IPS-11a (cell line): ENCODE measurements around the gene ENGASE.

Experiments used
- H3K4me3 ChIP-seq: one replicate; pipeline ENCODE4 v1.5.1; 2013; ENCODE audit warnings: low read depth, low read length, control low read depth

Gene ENGASE

GRCh38 chr17:79078476-79079190 lies 4.0 kb downstream of the ENGASE start:
- no peak overlapping the region for H3K4me3 ChIP-seq

- H3K4me3 ChIP-seq: no peak overlapping the region
Measured at GRCh38 chr17:79079421-79080200, 5.0 kb downstream of the ENGASE start.

GRCh38 chr17:79080349-79080748 lies 5.7 kb downstream of the ENGASE start:
- no peak overlapping the region for H3K4me3 ChIP-seq

DNA sequence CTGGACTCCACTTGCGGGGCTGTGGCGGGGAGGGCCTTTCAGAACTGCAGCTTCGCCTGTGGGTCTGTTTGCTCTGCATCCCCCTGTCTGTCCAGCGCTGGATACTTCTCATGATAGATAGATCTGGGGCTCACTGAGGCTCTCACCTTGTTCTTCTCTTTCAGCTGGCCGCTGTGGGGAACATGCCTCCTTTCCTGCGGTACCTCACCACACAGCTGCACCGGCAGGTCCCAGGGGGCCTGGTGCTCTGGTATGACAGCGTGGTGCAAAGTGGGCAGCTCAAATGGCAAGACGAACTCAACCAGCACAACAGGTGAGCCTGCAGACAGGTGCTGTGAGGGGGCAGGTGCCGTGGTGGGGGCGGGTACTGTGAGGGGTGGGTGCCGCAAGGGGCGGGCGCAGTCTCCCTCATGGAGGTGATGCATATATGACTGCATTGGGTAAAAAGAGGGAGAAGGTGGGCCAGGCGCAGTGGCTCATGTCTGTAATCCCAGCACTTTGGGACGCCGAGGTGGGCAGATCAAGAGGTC lies 6.2 kb downstream of the ENGASE start:
- H3K4me3 ChIP-seq: no peak overlapping the region

GRCh38 chr17:79081571-79082276 lies 7.1 kb downstream of the ENGASE start:
- no peak overlapping the region for H3K4me3 ChIP-seq

DNA sequence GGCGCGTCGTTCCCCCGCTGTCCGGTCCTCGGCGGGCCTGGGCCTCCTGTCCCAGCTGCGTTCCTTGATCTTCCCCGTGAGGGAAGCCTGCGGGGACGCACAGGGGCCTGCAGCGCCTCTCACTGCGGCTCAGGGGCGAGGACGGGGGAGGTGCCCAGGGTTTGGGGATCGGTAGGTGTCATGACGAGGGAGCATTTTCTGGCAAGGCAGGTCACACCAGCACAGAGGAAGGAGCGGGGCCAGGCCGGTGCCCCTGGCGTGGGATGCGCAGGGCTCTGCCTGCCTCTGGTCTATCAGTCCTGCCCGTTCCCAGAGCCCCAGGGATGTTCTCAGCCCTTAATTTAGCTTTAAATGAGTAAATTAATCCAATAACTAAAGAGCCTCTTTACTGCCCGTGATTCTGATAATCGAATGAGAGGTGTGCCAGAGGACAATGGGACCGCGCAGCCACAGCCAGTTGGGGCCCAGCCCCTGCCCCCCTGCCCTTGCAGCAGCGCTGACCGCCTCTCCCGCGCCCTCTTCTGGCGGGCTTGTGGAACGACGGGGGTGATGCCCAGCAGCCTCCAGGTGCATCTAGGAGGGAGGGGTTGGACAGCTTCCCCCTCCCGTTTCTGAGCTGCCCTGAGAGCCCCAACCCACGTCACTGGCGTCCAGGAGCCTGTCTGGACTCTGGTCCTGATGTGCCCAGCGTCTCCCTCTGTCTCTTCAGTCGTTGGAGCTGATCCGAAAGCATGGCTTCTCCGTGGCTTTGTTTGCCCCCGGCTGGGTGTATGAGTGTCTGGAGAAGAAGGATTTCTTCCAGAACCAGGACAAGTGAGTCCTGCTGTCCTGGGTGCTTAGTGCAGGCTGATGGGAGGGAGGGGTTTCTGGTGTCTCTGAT lies 7.9 kb downstream of the ENGASE start:
- H3K4me3 ChIP-seq: no peak overlapping the region

DNA sequence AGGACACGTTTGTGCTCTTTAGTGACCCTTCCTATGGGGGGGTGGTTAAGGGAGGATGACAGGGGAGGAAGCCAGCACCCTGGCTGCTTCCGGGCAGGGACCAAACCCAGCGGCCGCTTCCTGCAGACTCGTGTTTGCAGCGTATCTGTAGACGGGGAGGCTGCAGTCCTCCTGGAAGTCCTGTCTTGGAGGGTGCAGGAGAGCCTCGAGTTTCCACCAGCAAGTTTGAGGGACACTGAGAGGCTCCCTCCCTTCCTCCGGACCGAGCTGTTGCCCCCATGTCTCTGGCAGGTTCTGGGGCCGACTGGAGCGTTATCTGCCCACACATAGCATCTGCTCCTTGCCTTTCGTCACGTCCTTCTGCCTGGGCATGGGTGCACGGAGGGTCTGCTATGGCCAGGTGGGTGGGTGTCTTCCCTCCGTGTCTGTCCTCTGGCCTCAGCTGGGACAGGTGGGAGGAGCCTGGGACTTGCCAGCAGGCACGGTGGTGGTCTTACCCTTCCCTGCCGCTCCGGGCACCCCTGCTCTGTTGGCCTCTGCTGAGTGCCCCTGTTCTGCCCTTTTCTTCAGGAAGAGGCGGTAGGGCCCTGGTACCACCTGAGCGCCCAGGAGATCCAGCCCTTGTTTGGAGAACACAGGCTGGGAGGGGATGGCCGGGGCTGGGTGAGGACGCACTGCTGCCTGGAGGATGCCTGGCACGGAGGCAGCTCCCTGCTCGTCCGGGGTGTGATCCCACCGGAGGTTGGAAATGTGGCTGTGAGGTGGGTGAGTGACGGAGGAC lies 8.8 kb downstream of the ENGASE start:
- H3K4me3 ChIP-seq: no peak overlapping the region

- no peak overlapping the region for H3K4me3 ChIP-seq
Measured at GRCh38 chr17:79084291-79085153, 9.9 kb downstream of the ENGASE start.

- no peak overlapping the region for H3K4me3 ChIP-seq
Measured at GRCh38 chr17:79085154-79085920, 10.7 kb downstream of the ENGASE start.

DNA sequence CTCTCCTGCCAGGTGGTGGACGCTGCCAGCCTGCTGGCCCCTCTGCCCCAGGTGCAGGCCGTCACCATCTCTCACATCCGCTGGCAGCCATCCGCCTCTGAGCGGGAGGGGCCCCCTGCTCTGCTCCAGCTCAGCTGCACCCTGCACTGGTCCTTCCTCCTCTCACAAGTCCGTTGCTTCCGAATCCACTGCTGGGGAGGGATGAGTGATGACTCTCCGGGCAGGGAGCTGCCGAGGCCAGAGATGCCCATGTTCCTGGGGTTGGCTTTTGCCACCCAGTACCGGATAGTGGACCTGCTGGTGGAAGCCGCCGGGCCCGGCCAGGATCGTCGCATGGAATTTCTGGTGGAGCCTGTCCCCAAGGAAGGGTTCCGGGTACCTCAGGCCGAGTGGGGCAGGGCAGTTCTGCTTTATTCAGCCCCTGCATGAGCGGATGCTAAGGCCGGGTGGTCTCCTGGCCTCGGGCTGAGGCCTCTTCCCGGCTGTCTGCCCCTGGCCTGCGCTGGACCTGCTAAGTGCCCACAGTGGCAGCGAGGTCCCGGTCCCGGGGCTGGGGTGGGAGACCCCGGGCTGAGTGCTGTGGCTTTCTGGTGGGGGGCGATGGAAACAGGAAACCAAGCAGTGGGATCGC lies 11.4 kb downstream of the ENGASE start:
- H3K4me3 ChIP-seq: no peak overlapping the region

DNA sequence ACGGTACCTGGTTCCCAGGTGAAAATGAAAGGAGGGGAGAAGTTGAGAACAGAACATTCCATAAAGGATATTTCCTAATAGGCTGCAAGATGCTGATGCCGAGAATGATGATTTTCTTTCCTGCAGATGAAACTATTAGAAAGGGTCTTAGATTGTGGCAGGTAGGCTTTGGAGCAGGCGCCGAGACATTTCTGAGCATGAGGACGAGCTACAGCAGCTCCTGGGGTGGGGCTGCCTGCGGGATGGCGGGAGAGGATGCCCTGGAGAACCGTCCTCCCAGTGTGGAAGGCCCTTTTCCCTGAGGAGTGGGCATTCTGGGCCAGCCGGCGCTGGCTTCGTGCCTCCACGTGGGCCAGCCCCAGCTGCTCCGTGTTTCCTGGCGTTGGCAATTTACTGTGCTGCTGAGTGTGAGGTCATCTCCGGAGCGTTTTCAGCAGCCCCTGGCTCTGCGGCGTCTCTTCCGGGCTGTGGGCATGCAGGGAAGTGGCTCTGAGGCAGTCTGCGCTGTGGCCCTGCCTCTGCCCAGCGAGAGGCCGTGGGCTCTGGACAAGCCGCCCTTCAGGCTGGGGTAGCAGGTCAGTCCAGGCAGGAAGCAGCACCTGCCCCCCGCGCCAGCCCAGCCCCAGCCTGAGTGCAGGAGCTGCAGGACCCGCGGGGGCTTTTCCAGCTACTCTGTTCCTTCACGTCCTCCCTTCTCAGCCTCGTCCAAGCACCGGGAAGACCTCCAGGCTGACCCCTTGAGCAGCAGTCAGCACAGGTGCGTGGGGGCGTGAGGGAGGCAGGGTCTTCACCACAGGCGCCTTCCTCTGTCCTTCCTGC lies 12.2 kb downstream of the ENGASE start:
- H3K4me3 ChIP-seq: no peak overlapping the region

DNA sequence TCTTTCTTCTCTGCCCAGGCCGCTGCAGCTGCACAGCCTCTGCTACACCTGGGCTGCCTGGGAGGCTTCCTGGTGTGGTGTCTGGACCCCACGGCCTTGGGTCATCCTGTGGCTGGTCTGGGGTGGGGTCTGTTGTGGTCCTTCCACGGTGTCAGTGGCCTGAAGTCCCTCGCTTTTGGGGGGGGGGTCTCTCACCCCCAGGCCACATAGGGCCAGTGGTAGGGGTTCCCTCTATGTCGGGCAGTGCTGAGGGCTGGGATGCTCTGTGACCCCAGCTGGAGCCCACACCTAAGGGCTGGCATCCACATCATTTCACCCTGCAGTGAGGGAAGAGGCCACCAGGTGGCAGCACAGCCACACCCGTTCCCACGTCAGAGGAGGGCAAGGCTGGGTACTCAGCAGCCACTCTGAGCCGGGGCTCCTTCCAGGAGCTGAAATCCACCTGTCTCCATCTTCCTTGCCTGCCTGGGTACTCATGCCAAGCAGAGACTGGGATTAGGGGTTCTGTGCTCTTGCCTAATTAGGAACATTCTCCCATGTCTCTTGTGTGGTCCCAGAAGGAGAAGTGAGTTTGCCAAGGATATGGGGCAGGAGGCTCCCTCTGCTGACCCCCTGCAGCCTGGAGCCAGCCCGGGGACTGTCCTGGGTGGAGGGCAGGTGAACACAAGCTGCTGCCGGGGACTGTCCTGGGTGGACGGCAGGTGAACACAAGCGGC lies 13.0 kb downstream of the ENGASE start:
- H3K4me3 ChIP-seq: no peak overlapping the region

- H3K4me3 ChIP-seq: no peak overlapping the region
Measured at GRCh38 chr17:79088247-79088996, 13.8 kb downstream of the ENGASE start.

- no peak overlapping the region for H3K4me3 ChIP-seq
Measured at GRCh38 chr17:79088997-79089328, 14.3 kb downstream of the ENGASE start.

GRCh38 chr17:79089720-79090442 lies 15.3 kb downstream of the ENGASE start:
- no peak overlapping the region for H3K4me3 ChIP-seq
